ENCODE results near the gene EIF5A2. TPM values are rescaled to one million over a fixed set of nuclear protein-coding genes. Genes with fewer than 3 reads are reported as not detected.

Gene EIF5A2
- total and polyA plus RNA-seq, 10 of the 15 experiments (the other 5 are each of a cell fraction or from before 2014, with no cell fraction given): 0.76 to 3.0 (median 2.2) TPM

DNA sequence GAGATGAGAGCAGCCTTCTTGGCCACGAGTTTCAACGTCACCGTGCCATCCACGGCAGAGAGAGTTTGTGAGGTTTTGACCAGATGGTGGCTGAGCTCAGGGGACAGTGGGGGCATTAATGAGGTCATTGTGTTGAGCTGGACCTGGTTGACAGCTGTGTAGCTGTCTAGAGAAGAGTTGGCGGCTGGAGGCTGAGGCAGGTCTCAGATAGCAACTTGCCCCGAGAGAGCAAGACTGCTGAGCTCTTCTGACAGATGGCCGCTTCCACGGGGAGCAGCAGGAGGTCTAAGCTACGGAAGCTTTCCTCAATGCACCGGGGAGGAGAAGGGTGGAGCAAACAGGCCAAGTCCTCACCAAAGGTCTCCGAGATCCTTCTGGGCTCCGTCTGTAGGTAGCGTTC lies 44.8 kb upstream of the EIF5A2 start:
- no peak overlapping the region for H3K27ac ChIP-seq (ENCODE audit: control insufficient read depth, insufficient read depth)
- no peak overlapping the region for H3K4me3 ChIP-seq
- 41% methylated on average over 13 of the region's 13 CpGs for WGBS (ENCODE audit: insufficient coverage, insufficient replicate concordance, low lambda C conversion rate, missing lambda C conversion rate)
- no peak overlapping the region for H2AFZ ChIP-seq (ENCODE audit: control insufficient read depth, low read depth, low read length)
- TF ChIP-seq HSF1 (IDR thresholded peaks at IDR 0.05; ENCODE audit: low read depth, low read length): no peak
- no peak for TF ChIP-seq ETV6 (conservative IDR thresholded peaks at IDR 0.05 in 1 of 2, IDR thresholded peaks at IDR 0.05 in 1 of 2; ENCODE audit: borderline replicate concordance in 1 of 2, low read depth in 1 of 2)
- no peak for TF ChIP-seq MYB (IDR thresholded peaks at IDR 0.05; ENCODE audit: borderline replicate concordance, low read depth, low read length)
- TF ChIP-seq, protein P1, sequence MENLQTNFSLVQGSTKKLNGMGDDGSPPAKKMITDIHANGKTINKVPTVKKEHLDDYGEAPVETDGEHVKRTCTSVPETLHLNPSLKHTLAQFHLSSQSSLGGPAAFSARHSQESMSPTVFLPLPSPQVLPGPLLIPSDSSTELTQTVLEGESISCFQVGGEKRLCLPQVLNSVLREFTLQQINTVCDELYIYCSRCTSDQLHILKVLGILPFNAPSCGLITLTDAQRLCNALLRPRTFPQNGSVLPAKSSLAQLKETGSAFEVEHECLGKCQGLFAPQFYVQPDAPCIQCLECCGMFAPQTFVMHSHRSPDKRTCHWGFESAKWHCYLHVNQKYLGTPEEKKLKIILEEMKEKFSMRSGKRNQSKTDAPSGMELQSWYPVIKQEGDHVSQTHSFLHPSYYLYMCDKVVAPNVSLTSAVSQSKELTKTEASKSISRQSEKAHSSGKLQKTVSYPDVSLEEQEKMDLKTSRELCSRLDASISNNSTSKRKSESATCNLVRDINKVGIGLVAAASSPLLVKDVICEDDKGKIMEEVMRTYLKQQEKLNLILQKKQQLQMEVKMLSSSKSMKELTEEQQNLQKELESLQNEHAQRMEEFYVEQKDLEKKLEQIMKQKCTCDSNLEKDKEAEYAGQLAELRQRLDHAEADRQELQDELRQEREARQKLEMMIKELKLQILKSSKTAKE (IDR thresholded peaks at IDR 0.05; ENCODE audit: low read depth, poor library complexity, severe bottlenecking): no peak
- TF ChIP-seq ZBTB33 (IDR thresholded peaks at IDR 0.05): no peak
- TF ChIP-seq TCF7 (IDR thresholded peaks at IDR 0.05; ENCODE audit: borderline replicate concordance): no peak
- TF ChIP-seq SMARCA5 (IDR thresholded peaks at IDR 0.05): no peak
- TF ChIP-seq, protein P2, sequence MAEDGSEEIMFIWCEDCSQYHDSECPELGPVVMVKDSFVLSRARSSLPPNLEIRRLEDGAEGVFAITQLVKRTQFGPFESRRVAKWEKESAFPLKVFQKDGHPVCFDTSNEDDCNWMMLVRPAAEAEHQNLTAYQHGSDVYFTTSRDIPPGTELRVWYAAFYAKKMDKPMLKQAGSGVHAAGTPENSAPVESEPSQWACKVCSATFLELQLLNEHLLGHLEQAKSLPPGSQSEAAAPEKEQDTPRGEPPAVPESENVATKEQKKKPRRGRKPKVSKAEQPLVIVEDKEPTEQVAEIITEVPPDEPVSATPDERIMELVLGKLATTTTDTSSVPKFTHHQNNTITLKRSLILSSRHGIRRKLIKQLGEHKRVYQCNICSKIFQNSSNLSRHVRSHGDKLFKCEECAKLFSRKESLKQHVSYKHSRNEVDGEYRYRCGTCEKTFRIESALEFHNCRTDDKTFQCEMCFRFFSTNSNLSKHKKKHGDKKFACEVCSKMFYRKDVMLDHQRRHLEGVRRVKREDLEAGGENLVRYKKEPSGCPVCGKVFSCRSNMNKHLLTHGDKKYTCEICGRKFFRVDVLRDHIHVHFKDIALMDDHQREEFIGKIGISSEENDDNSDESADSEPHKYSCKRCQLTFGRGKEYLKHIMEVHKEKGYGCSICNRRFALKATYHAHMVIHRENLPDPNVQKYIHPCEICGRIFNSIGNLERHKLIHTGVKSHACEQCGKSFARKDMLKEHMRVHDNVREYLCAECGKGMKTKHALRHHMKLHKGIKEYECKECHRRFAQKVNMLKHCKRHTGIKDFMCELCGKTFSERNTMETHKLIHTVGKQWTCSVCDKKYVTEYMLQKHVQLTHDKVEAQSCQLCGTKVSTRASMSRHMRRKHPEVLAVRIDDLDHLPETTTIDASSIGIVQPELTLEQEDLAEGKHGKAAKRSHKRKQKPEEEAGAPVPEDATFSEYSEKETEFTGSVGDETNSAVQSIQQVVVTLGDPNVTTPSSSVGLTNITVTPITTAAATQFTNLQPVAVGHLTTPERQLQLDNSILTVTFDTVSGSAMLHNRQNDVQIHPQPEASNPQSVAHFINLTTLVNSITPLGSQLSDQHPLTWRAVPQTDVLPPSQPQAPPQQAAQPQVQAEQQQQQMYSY (CRISPR knock-in tag; IDR thresholded peaks at IDR 0.05): no peak
- no peak for TF ChIP-seq ZNF622 (IDR thresholded peaks at IDR 0.05)
- no peak for TF ChIP-seq POU2F2 (IDR thresholded peaks at IDR 0.05; ENCODE audit: borderline replicate concordance, low read depth, low read length)
- no peak for TF ChIP-seq IRF3 (IDR thresholded peaks at IDR 0.05)
- TF ChIP-seq FOXK2 (IDR thresholded peaks at IDR 0.05): no peak
- no peak for TF ChIP-seq POLR2A (IDR thresholded peaks at IDR 0.05; ENCODE audit: low read depth, low read length)
- TF ChIP-seq RBBP5 (conservative IDR thresholded peaks at IDR 0.05): no peak
- no peak for TF ChIP-seq CHD4 (IDR thresholded peaks at IDR 0.05)
- H3K9ac ChIP-seq (ENCODE audit: control insufficient read depth, insufficient read depth, low read length): no peak overlapping the region
- H3K4me2 ChIP-seq (ENCODE audit: control insufficient read depth, insufficient read depth): no peak overlapping the region
- in situ Hi-C loops (cut with MboI) (no loop called here), intact Hi-C loops (cut with micrococcal nuclease; ENCODE audit: unreplicated experiment) (no loop called here)
- no peaks in the 10 kb centered on the region for H3K4me1 ChIP-seq (ENCODE audit: control insufficient read depth, insufficient read depth, low read length)
- no peak for ATAC-seq
- no peak for DNase-seq (ENCODE audit: low read depth, low spot score)
- ChIA-PET RAD21 (ENCODE audit: unreplicated experiment) (no interaction called here), SMC1A (ENCODE audit: uncharacterized antibody, unreplicated experiment) (interaction anchor here (0.9 kb wide), 1 partner anchor 8 kb away, joined by 4 read pairs; no protein-coding TSS in a partner anchor), CTCF (interaction anchor here (2.2 kb wide), 1 partner anchor 8 kb away, joined by 6 read pairs; no protein-coding TSS in a partner anchor), POLR2A (no interaction called here)
- BruUV-seq (replicated peaks): no TSS peak
- H3K79me2 ChIP-seq (ENCODE audit: control insufficient read depth, insufficient read depth, low read length): no peaks in the 10 kb centered on the region
- no peaks in the 10 kb centered on the region for H3K36me3 ChIP-seq (ENCODE audit: control insufficient read depth in 2 of 2, insufficient read depth in 2 of 2, low read length in 1 of 2)
- H4K20me1 ChIP-seq (ENCODE audit: control insufficient read depth, insufficient read depth): no peaks in the 10 kb centered on the region
- H3K27me3 ChIP-seq (replicated peaks in 1 of 2; ENCODE audit: control insufficient read depth in 2 of 2, insufficient read depth in 2 of 2, low read length in 1 of 2): no peaks in the 10 kb centered on the region
- FAIRE-seq: no peak
- H3K9me3 ChIP-seq (replicated peaks; ENCODE audit: control insufficient read depth, insufficient read depth, low read length): no peaks in the 10 kb centered on the region
